Measurements from ENCODE around the gene BMP2K.

Gene BMP2K

GRCh38 chr4:78910612-78911011 is 134.5 kb downstream of the BMP2K start:
- TF ChIP-seq, protein P1, sequence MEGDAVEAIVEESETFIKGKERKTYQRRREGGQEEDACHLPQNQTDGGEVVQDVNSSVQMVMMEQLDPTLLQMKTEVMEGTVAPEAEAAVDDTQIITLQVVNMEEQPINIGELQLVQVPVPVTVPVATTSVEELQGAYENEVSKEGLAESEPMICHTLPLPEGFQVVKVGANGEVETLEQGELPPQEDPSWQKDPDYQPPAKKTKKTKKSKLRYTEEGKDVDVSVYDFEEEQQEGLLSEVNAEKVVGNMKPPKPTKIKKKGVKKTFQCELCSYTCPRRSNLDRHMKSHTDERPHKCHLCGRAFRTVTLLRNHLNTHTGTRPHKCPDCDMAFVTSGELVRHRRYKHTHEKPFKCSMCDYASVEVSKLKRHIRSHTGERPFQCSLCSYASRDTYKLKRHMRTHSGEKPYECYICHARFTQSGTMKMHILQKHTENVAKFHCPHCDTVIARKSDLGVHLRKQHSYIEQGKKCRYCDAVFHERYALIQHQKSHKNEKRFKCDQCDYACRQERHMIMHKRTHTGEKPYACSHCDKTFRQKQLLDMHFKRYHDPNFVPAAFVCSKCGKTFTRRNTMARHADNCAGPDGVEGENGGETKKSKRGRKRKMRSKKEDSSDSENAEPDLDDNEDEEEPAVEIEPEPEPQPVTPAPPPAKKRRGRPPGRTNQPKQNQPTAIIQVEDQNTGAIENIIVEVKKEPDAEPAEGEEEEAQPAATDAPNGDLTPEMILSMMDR (conservative IDR thresholded peaks at IDR 0.05; ENCODE audit: control insufficient read depth, insufficient read depth, low read depth, low read length), result no peak
- no peak for DNase-seq (ENCODE audit: low read depth)
- no peak overlapping the region for H3K4me3 ChIP-seq (ENCODE audit: control insufficient read depth, low read depth, low read length)

DNA sequence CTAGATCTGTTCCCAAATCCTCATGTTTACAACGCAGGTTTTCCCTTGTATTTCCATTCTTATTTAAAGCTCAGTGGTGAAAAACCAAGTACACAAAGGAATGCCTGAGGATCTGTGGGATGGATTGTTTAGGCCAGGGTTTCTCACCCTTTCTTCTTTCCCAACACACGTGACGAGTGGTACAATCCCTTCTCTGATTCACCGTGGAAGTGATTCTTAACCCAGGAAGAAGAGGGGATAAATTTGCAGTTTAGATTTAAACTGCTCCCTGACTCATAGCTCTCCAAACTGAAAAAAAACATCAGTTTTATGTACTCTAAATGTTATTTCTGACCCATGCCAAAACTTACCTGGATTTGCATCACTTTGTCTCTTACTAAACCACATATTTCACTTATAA is 146.1 kb downstream of the BMP2K start:
- no peak overlapping the region for H3K4me3 ChIP-seq (ENCODE audit: control insufficient read depth, low read depth, low read length)
- TF ChIP-seq, protein P1 (conservative IDR thresholded peaks at IDR 0.05; ENCODE audit: control insufficient read depth, insufficient read depth, low read depth, low read length), result no peak
- peak; percentile 77 for DNase-seq (ENCODE audit: low read depth)

- DNase-seq (ENCODE audit: low read depth), result no peak
- H3K4me3 ChIP-seq (ENCODE audit: control insufficient read depth, low read depth, low read length), result no peak overlapping the region
- TF ChIP-seq, protein P1 (conservative IDR thresholded peaks at IDR 0.05; ENCODE audit: control insufficient read depth, insufficient read depth, low read depth, low read length), result no peak
Observed at GRCh38 chr4:78923464-78924312, 147.5 kb downstream of the BMP2K start.

- TF ChIP-seq, protein P1 (conservative IDR thresholded peaks at IDR 0.05; ENCODE audit: control insufficient read depth, insufficient read depth, low read depth, low read length), result no peak
- no peak for DNase-seq (ENCODE audit: low read depth)
Observed at GRCh38 chr4:78926826-78927225, 150.7 kb downstream of the BMP2K start.

DNA sequence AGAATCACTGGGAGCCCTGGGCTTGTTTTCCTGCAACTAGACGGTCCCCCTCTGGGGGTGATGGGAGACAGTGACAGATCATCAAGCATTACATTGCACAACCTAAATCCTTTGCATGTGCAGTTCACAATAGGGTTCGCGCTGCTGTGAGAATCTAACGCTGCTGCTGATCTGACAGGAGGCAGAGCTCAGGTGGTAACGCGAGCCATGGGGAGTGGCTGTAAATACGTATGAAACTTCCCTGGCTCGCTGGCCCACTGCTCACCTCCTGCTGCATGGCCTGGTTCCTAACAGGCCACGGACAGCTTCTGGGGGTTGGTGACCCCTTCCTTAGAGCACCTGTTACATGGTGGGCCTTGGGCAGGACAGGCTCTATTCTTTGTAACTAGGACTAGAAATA is 152.7 kb downstream of the BMP2K start:
- TF ChIP-seq, protein P1 (conservative IDR thresholded peaks at IDR 0.05; ENCODE audit: control insufficient read depth, insufficient read depth, low read depth, low read length), result no peak
- H3K4me3 ChIP-seq (ENCODE audit: control insufficient read depth, low read depth, low read length), result no peak overlapping the region
- no peak for DNase-seq (ENCODE audit: low read depth)

More at GRCh38 chr4:78926826-78927225, 150.7 kb downstream of the BMP2K start:
- no peak overlapping the region for H3K4me3 ChIP-seq (ENCODE audit: control insufficient read depth, low read depth, low read length)

- H3K4me3 ChIP-seq (ENCODE audit: control insufficient read depth, low read depth, low read length), result no peak overlapping the region
- DNase-seq (ENCODE audit: low read depth), result no peak
- TF ChIP-seq, protein P1 (conservative IDR thresholded peaks at IDR 0.05; ENCODE audit: control insufficient read depth, insufficient read depth, low read depth, low read length), result no peak
Observed at GRCh38 chr4:78930016-78930629, 154.0 kb downstream of the BMP2K start.

All from fibroblast of mammary gland (primary cell).